RWPE2 (cell line): ENCODE results near the gene PIN1.
A peak's percentile ranks its signal among the peaks of the same experiment; 100 is the strongest.
"Not testable (repeated sequence)": the region's sequence is repeated elsewhere in the genome, so short reads cannot be mapped to it uniquely, and the experiment has no call there.

ENCODE experiments used
- ATAC-seq: fragments of 200-7000 bp; cut with Tn5 transposase; 3 replicates; pipeline ENCODE4 v1.9.1; 2021; ENCODE audit warnings: low read depth
- DNase-seq: peaks from one replicate; pipeline ENCODE4 v3.0.0-alpha.2; 2020; ENCODE audit warnings: low spot score
- H3K27ac ChIP-seq: fragments of 450-650 bp; 2 replicates; pipeline ENCODE4 v1.5.1; 2017; ENCODE audit warnings: mild to moderate bottlenecking; ENCODE audit not compliant: poor library complexity, severe bottlenecking
- H3K27me3 ChIP-seq: fragments of 250-450 bp; sonication (Bioruptor Pico); 2 replicates; pipeline ENCODE4 v1.5.1; 2021; ENCODE audit warnings: mild to moderate bottlenecking, moderate library complexity; ENCODE audit not compliant: insufficient read depth, poor library complexity, severe bottlenecking
- H3K36me3 ChIP-seq: fragments of 250-450 bp; sonication (Bioruptor Pico); 2 replicates; pipeline ENCODE4 v1.5.1; 2020; ENCODE audit warnings: low read depth, mild to moderate bottlenecking, moderate library complexity
- H3K4me1 ChIP-seq: fragments of 250-450 bp; sonication (Bioruptor Pico); 2 replicates; pipeline ENCODE4 v1.5.1; 2021; ENCODE audit warnings: mild to moderate bottlenecking, moderate library complexity; ENCODE audit not compliant: insufficient read depth, poor library complexity, severe bottlenecking
- H3K4me3 ChIP-seq: fragments of 250-450 bp; sonication (Bioruptor Pico); 2 replicates; pipeline ENCODE4 v1.5.1; 2021; ENCODE audit warnings: mild to moderate bottlenecking, moderate library complexity; ENCODE audit not compliant: severe bottlenecking
- H3K9me3 ChIP-seq: fragments of 250-450 bp; sonication (Bioruptor Pico); 2 replicates; pipeline ENCODE4 v1.5.1; 2021; ENCODE audit warnings: mild to moderate bottlenecking, moderate library complexity; ENCODE audit not compliant: severe bottlenecking
- TF ChIP-seq, protein P1 (sequence below): fragments of 450-650 bp; IDR thresholded peaks from one replicate; pipeline ENCODE4 v1.5.1; 2017; ENCODE audit warnings: mild to moderate bottlenecking, moderate library complexity; ENCODE audit not compliant: poor library complexity, severe bottlenecking

PIN1 gene

DNA sequence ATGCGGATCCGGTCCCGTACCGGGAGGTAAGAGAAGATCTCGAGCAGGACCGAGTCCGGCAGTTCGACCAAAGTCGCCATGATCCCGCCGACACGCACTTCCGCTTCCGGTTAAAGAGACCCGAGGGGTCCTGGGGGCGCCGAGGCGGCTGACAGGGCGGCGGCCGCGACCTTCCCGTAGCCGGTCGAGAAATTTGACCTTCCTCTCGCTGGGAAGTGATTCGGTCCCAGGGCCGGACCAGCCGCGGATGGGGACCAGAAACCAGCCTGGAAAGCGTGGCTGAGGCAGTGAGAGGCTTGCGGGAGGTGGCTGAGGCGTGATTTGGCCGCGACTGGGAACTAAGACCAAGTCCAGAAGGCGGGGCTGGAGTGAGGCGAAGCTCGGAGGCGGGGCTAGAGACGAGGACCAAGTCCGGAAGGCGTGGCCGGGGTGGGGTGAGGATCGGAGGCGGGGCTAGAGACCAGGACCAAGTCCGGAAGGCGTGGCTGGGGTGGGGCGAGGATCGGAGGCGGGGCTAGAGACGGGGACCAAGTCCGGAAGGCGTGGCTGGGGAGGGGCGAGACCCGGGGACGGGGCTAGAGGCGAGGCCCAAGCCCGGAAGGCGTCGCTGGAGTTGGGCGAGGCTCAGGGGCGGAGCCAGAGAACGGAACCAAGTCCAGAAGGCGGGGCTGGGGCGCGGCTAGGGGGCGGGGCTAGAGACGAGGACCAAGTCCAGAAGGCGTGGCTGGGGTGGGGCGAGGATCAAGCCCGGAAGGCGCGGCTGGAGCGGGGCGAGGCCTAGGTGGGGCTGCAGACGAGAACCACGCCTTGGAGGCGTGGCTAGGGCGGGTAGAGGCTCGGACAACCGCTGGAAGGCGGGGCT lies 16.2 kb upstream of the PIN1 start, which contains the start of gene FBXL12:
FBXL12 (minus strand) TSS at position 346 of the 862 bp plus-strand sequence; CDS start at position 80, 266 bp downstream.
- peak within 1 kb of the TSS; percentile 85 for H3K4me3 ChIP-seq

DNA sequence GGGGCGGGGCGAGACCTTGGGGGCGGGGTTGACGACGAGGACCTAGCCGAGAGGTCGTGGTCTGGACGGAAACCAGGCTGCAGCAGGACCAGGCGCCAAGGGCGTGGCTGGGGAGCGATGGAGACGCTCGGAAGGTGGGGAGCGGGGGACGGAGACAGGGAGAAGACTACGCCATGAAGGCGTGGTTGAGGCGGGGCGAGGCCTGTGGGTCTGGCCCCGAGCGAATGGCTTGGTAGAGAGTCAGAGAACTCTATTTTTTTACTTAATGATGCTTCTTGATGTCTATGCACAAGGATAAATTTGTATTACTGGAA lies 15.6 kb upstream of the PIN1 start:
- Histone ChIP-seq H3K27ac (peak overlapping the region; percentile 76), H3K27me3 (no peaks in the 10 kb centered on the region), H3K4me3 (peak overlapping the region; percentile 16), H3K36me3 (peaks cover 30% of the 10 kb centered on the region), H3K9me3 (no peaks in the 10 kb centered on the region), H3K4me1 (peaks cover 6% of the 10 kb centered on the region)
- ATAC-seq, result peak; percentile 79
- TF ChIP-seq, protein P1, sequence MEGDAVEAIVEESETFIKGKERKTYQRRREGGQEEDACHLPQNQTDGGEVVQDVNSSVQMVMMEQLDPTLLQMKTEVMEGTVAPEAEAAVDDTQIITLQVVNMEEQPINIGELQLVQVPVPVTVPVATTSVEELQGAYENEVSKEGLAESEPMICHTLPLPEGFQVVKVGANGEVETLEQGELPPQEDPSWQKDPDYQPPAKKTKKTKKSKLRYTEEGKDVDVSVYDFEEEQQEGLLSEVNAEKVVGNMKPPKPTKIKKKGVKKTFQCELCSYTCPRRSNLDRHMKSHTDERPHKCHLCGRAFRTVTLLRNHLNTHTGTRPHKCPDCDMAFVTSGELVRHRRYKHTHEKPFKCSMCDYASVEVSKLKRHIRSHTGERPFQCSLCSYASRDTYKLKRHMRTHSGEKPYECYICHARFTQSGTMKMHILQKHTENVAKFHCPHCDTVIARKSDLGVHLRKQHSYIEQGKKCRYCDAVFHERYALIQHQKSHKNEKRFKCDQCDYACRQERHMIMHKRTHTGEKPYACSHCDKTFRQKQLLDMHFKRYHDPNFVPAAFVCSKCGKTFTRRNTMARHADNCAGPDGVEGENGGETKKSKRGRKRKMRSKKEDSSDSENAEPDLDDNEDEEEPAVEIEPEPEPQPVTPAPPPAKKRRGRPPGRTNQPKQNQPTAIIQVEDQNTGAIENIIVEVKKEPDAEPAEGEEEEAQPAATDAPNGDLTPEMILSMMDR, result no peak
- no peak for DNase-seq

More for the DNA sequence above, 16.2 kb upstream of the PIN1 start, which contains the start of gene FBXL12:
- Histone ChIP-seq H3K4me1 (peaks cover 6% of the 10 kb centered on the region), H3K27me3 (no peaks in the 10 kb centered on the region), H3K27ac (peak within 1 kb of the TSS; percentile 76), H3K36me3 (peaks cover 34% of the 10 kb centered on the region), H3K9me3 (no peaks in the 10 kb centered on the region)
- TF ChIP-seq, protein P1, result no peak
- DNase-seq (peak; percentile 100), ATAC-seq (peak; percentile 81)

DNA sequence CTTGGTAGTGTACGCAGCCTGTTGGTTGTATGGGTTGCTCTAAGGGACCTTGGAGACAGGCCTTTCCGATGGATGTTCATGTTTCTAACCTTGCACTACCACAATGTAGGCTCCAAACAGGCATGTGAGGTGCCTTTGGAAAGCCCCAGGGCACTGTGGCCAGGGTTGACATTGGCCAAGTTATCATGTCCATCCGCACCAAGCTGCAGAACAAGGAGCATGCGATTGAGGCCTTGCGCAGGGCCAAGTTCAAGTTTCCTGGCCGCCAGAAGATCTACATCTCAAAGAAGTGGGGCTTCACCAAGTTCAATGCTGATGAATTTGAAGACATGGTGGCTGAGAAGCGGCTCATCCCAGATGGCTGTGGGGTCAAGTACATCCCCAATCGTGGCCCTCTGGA lies 15.1 kb upstream of the PIN1 start:
- peak overlapping the region; percentile 16 for H3K4me3 ChIP-seq

DNA sequence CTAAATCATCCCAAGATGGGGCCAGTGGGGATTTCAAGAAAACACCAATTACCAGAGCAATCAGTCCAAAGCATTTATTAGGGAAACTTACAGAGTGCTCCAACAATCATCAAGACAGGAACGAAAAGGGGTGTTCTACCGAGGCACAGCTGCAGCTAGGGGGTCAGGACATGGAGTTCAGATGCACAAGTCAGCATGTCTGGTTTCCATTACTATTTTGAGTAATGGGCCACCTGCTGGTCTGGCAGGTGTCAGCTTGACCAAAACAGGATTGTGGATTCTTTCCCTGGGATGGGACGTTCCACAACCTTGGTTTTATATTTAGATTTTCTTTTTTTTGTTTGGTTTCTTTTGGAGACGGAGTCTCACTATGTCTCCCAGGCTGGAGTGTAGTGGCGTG lies 11.3 kb upstream of the PIN1 start:
- TF ChIP-seq, protein P1, result no peak
- no peak for ATAC-seq
- Histone ChIP-seq H3K4me3 (no peak overlapping the region), H3K36me3 (peaks cover 8% of the 10 kb centered on the region; the same call in 1 of the 2 replicates), H3K9me3 (no peaks in the 10 kb centered on the region), H3K27ac (no peak overlapping the region), H3K4me1 (no peaks in the 10 kb centered on the region), H3K27me3 (no peaks in the 10 kb centered on the region)
- DNase-seq, result no peak

More for the DNA sequence above, 15.1 kb upstream of the PIN1 start:
- peaks cover 26% of the 10 kb centered on the region for H3K36me3 ChIP-seq
- ATAC-seq, H3K4me1 ChIP-seq, H3K27me3 ChIP-seq, DNase-seq, H3K9me3 ChIP-seq: not testable (repeated sequence)
- peak overlapping the region; percentile 76 for H3K27ac ChIP-seq

DNA sequence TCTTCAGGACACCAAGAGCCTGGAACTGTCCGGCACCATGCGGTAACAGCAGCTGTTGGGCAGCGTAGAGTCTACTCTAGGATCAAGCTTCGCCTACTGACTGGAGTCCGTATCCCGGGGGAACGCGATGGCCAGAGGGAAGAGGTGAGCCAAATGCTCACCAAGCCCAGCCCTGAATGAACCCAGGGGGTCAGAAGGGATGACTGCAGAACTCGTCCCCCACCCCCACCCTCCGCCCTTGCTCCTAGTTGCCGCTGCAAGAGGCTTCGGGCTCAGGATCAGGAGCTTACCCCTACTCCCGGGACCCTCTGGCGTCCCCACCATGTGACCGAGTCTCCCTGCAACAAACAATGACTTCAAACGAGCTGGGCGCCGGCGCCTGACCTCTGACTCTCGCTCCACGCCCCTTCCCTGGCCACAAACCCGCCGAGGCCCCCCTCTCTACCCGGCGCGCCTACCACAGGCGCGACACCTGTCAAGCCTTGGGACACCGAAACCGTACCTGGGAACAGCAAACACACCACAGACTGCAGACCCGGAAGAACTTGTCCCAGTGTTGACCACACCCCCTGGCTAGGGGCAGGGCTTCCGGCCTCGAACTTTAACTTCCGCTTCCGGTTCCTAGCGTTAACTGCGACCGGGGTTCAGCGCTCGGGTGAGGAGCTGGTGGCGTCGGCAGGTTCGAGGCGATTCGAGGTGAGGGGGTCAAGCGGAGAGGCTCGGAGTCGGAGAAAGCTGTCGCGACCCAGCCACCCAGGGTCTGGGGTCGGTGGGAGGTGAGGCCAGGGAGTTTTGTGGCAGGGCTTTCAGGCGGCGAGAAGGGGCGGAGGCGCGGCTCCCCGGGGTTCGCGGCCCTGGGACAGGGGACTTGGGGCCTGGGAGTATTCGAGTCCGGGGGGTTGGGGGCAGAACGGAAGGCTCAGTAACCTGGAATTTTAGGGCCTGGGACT lies 7.6 kb upstream of the PIN1 start, which contains the start of gene UBL5:
UBL5 (plus strand) TSS at position 630 of the 950 bp plus-strand sequence. CDS start 420 bp downstream, outside the sequence.
- ATAC-seq, result peak; percentile 94
- no peaks in the 10 kb centered on the region for H3K27me3 ChIP-seq
- H3K27ac ChIP-seq, result peak within 1 kb of the TSS; percentile 24
- H3K9me3 ChIP-seq, result no peaks in the 10 kb centered on the region
- peak; percentile 86 for DNase-seq
- no peaks in the 10 kb centered on the region for H3K4me1 ChIP-seq
- H3K4me3 ChIP-seq, result peak within 1 kb of the TSS; percentile 72
- peaks cover 25% of the 10 kb centered on the region for H3K36me3 ChIP-seq
- TF ChIP-seq, protein P1, result no peak
